K562 (cell line): ENCODE data around the gene CRNKL1.
A peak's percentile ranks its signal among the peaks of the same experiment; 100 is the strongest.

Experiments
- GTF2F1 ChIP-seq: IDR thresholded peaks from 2 replicates; pipeline ENCODE4 v1.6.1; 2011; ENCODE audit warnings: low read depth, low read length, improper control_type of control experiment
- HNRNPH1 ChIP-seq: fragments of 200-400 bp; formaldehyde crosslinking; optimal IDR thresholded peaks from 2 replicates; pipeline ENCODE3; 2017; ENCODE audit warnings: low read depth, mild to moderate bottlenecking, low read length, moderate library complexity
- NR2C2 ChIP-seq, 2 experiments: fragments of 200-800 bp in 1 of 2; sonication (Bioruptor generic) in 1 of 2; sonication (generic) in 1 of 2; formaldehyde crosslinking in 1 of 2; IDR thresholded peaks; 2 replicates each; pipeline versions ENCODE4 v1.6.1 to v1.8.0; 2016 to 2022; ENCODE audit warnings: mild to moderate bottlenecking in 1 of 2, missing compliant biosample characterization in 1 of 2, missing genetic modification characterization in 1 of 2, missing genetic modification reagents in 1 of 2
- POLR2A ChIP-seq: fragments of 450-650 bp; conservative IDR thresholded peaks from 2 replicates; pipeline ENCODE4 v1.6.1; 2016
- SIX5 ChIP-seq, 2 experiments: IDR thresholded peaks; 2 replicates each; pipeline ENCODE4 v1.6.1; 2011; ENCODE audit warnings: low read length in 2 of 2, borderline replicate concordance in 1 of 2, low read depth in 1 of 2, mild to moderate bottlenecking in 1 of 2, moderate library complexity in 1 of 2; ENCODE audit not compliant: insufficient read depth in 1 of 2
- TCF7L2 ChIP-seq: fragments of 150-350 bp; IDR thresholded peaks from 2 replicates; pipeline ENCODE4 v1.6.1; 2016; ENCODE audit warnings: low read depth, mild to moderate bottlenecking, low read length, moderate library complexity
- ZSCAN29 ChIP-seq: fragments of 450-650 bp; IDR thresholded peaks from 2 replicates; pipeline ENCODE4 v1.6.1; 2017
- TF ChIP-seq, protein P1 (sequence below): fragments of 250-450 bp; sonication (Bioruptor Pico); IDR thresholded peaks from 2 replicates; pipeline ENCODE4 v1.4.0; 2020
- TF ChIP-seq, protein P2 (sequence below), 2 experiments: fragments of 450-650 bp in 1 of 2; sonication (generic) in 1 of 2; formaldehyde crosslinking in 1 of 2; IDR thresholded peaks in 1 of 2; conservative IDR thresholded peaks in 1 of 2; 2 replicates each; pipeline versions ENCODE4 v1.6.1 to v1.8.1; 2016 to 2023; ENCODE audit warnings: mild to moderate bottlenecking in 2 of 2, moderate library complexity in 2 of 2, inconsistent platforms in 1 of 2, missing genetic modification reagents in 1 of 2

DNA sequence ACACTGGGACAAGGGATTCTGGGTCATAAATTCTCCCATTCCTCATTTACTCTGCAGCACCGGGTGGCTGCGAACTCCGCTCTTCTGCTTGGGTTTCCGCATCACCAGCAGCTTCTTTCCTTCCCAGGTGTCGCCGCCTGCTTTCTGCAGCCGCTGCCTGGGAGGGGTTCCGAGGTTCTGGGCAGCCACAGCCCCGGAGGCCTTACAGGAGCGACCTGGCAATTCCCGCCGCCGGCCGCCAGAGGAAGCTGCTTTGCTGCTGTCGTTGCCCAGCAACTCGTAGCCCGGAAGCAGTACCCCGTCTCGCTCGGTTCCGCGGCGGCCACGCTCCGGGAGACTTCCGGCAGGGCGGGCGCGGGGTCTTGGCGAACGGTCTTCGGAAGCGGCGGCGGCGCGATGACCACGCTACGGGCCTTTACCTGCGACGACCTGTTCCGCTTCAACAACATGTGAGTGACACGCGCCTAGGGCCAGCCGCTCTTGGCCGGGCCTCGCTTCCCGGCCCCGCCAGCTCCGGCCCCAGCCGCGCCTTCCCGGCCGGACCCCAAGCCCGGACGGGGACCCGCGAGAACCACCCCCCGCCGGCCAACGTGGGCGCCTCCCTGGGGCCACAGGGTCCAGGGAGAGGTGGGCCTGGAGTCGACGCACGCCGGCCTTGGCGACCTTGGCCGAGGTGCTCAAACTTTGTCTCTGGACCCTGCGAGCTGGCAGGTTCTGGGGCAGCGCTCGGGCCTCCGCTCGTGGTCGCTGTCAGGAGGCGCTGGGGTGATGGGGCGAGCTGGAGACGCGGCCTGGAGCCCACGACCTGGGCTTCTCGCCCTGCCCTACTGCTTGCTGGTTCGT, 35.0 kb downstream of the CRNKL1 start, which contains the start of gene NAA20:
- TF ChIP-seq, protein P1, sequence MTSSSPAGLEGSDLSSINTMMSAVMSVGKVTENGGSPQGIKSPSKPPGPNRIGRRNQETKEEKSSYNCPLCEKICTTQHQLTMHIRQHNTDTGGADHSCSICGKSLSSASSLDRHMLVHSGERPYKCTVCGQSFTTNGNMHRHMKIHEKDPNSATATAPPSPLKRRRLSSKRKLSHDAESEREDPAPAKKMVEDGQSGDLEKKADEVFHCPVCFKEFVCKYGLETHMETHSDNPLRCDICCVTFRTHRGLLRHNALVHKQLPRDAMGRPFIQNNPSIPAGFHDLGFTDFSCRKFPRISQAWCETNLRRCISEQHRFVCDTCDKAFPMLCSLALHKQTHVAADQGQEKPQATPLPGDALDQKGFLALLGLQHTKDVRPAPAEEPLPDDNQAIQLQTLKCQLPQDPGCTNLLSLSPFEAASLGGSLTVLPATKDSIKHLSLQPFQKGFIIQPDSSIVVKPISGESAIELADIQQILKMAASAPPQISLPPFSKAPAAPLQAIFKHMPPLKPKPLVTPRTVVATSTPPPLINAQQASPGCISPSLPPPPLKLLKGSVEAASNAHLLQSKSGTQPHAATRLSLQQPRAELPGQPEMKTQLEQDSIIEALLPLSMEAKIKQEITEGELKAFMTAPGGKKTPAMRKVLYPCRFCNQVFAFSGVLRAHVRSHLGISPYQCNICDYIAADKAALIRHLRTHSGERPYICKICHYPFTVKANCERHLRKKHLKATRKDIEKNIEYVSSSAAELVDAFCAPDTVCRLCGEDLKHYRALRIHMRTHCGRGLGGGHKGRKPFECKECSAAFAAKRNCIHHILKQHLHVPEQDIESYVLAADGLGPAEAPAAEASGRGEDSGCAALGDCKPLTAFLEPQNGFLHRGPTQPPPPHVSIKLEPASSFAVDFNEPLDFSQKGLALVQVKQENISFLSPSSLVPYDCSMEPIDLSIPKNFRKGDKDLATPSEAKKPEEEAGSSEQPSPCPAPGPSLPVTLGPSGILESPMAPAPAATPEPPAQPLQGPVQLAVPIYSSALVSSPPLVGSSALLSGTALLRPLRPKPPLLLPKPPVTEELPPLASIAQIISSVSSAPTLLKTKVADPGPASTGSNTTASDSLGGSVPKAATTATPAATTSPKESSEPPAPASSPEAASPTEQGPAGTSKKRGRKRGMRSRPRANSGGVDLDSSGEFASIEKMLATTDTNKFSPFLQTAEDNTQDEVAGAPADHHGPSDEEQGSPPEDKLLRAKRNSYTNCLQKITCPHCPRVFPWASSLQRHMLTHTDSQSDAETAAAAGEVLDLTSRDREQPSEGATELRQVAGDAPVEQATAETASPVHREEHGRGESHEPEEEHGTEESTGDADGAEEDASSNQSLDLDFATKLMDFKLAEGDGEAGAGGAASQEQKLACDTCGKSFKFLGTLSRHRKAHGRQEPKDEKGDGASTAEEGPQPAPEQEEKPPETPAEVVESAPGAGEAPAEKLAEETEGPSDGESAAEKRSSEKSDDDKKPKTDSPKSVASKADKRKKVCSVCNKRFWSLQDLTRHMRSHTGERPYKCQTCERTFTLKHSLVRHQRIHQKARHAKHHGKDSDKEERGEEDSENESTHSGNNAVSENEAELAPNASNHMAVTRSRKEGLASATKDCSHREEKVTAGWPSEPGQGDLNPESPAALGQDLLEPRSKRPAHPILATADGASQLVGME (CRISPR knock-in tag) = peak; percentile 64; the same call in 1 of the 2 replicates
- TF ChIP-seq NR2C2 (CRISPR knock-in tag; IDR thresholded peaks at IDR 0.05) = peak; percentile 99
- TF ChIP-seq NR2C2 (tag; IDR thresholded peaks at IDR 0.05) = peak; percentile 99
- TF ChIP-seq, protein P2, sequence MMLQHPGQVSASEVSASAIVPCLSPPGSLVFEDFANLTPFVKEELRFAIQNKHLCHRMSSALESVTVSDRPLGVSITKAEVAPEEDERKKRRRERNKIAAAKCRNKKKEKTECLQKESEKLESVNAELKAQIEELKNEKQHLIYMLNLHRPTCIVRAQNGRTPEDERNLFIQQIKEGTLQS (IDR thresholded peaks at IDR 0.05) = no peak
- TF ChIP-seq, protein P2 (CRISPR knock-in tag; conservative IDR thresholded peaks at IDR 0.05) = no peak
- TF ChIP-seq GTF2F1 = no peak
- no peak for TF ChIP-seq TCF7L2
- peak in 1 of 2 experiments; percentile 23; a peak in 2 of 4 replicates for TF ChIP-seq SIX5 (IDR thresholded peaks at IDR 0.05; ENCODE audit: borderline replicate concordance in 1 of 2, insufficient read depth in 1 of 2, low read depth in 1 of 2, low read length in 2 of 2)
- no peak for TF ChIP-seq ZSCAN29
- TF ChIP-seq HNRNPH1 = no peak
- peak; percentile 51; the same call in 1 of the 2 replicates for TF ChIP-seq POLR2A
